Measurements from ENCODE around the gene SESN2. TPM values are rescaled to one million over a fixed set of nuclear protein-coding genes. Genes with fewer than 3 reads are reported as not detected.

SESN2 gene
- total and polyA plus RNA-seq, 2 donors (not counting 1 experiment from before 2014, with no cell fraction given) = 4.5 to 5.4 TPM

DNA sequence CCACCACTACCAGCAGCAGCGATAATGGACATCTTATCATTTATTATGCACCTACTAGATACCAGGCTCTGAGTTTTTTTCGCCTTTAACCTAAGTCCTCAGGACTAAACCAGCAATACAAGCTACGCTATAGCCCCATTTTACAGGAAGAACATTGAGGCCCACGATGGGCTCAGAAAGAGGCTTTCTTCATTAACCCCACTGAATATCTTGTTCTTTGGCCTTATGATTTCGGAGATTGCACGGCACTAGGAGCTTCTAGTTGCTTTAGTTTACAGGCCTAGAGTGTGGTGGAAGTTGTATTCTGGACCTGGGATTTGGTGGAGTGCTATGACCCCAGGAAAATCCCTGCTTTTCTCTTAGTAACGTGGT, 1.5 kb downstream of the SESN2 start:
- intact Hi-C loops (cut with micrococcal nuclease) = no loop called here
- Histone ChIP-seq H3K9ac (ENCODE audit: low read length) (peak overlapping the region; percentile 87), H3K4me1 (ENCODE audit: control insufficient read depth in 2 of 2, insufficient read depth in 2 of 2, low read length in 2 of 2) (peaks cover 22% of the 10 kb centered on the region in 2 donors), H3K4me3 (ENCODE audit: control extremely low read depth in 1 of 5, extremely low read depth in 1 of 5, insufficient read depth in 1 of 5, low read depth in 2 of 5, low read length in 4 of 5) (peak overlapping the region in 1 of 5 experiments; percentile 96), H4K20me1 (ENCODE audit: control insufficient read depth, insufficient read depth, low read length, poor library complexity, severe bottlenecking) (no peaks in the 10 kb centered on the region), H3K9me3 (ENCODE audit: control extremely low read depth in 1 of 3, control insufficient read depth in 2 of 3, insufficient read depth in 1 of 3, low read length in 2 of 3) (no peaks in the 10 kb centered on the region), H3K79me2 (ENCODE audit: control insufficient read depth, insufficient read depth, low read length) (peaks cover 41% of the 10 kb centered on the region), H3K36me3 (replicated peaks in 1 of 2; ENCODE audit: control extremely low read depth in 1 of 2, control insufficient read depth in 1 of 2, extremely low read depth in 1 of 2, insufficient read depth in 2 of 2, low read length in 1 of 2) (no peaks in the 10 kb centered on the region), H3K4me2 (replicated peaks; ENCODE audit: low read depth, low read length, poor library complexity, severe bottlenecking) (peak overlapping the region; percentile 100), H3K27me3 (replicated peaks in 1 of 4; ENCODE audit: control extremely low read depth in 1 of 4, control insufficient read depth in 3 of 4, insufficient read depth in 4 of 4, low read length in 3 of 4) (peaks cover 0 to 4% (median 1%) of the 10 kb centered on the region in 4 experiments), H3K27ac (ENCODE audit: low read length in 2 of 2) (no peak overlapping the region), H2AFZ (ENCODE audit: insufficient read depth, low read depth, low read length, poor library complexity, severe bottlenecking) (peak overlapping the region; percentile 91)
- Mint-ChIP-seq H3K4me3 (peak overlapping the region; percentile 71), H3K4me1 (peaks cover 19% of the 10 kb centered on the region), H3K9me3 (ENCODE audit: insufficient read depth) (no peaks in the 10 kb centered on the region), H3K27me3 (peaks cover 16% of the 10 kb centered on the region), H3K27ac (no peak overlapping the region)
- CTCF ChIA-PET = interaction anchor here (1.2 to 7.9 kb wide), 2 partner anchors 11 to 615 kb away, joined by 3 to 64 read pairs; no protein-coding TSS in a partner anchor
- TF ChIP-seq EZH2 (IDR thresholded peaks at IDR 0.05; ENCODE audit: borderline replicate concordance, insufficient read depth, low read depth, low read length, poor library complexity, severe bottlenecking) = no peak
- TF ChIP-seq, protein P1, sequence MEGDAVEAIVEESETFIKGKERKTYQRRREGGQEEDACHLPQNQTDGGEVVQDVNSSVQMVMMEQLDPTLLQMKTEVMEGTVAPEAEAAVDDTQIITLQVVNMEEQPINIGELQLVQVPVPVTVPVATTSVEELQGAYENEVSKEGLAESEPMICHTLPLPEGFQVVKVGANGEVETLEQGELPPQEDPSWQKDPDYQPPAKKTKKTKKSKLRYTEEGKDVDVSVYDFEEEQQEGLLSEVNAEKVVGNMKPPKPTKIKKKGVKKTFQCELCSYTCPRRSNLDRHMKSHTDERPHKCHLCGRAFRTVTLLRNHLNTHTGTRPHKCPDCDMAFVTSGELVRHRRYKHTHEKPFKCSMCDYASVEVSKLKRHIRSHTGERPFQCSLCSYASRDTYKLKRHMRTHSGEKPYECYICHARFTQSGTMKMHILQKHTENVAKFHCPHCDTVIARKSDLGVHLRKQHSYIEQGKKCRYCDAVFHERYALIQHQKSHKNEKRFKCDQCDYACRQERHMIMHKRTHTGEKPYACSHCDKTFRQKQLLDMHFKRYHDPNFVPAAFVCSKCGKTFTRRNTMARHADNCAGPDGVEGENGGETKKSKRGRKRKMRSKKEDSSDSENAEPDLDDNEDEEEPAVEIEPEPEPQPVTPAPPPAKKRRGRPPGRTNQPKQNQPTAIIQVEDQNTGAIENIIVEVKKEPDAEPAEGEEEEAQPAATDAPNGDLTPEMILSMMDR (IDR thresholded peaks at IDR 0.05) = no peak
- ATAC-seq (ENCODE audit: low read depth) = no peak
- POLR2A ChIA-PET = interaction anchor here (1.7 to 2.9 kb wide), 2 partner anchors 12 to 14 kb away, joined by 7 to 10 read pairs; no protein-coding TSS in a partner anchor
- WGBS (ENCODE audit: insufficient coverage) = 93% methylated on average over 6 of the region's 7 CpGs
- DNase-seq = no peak

DNA sequence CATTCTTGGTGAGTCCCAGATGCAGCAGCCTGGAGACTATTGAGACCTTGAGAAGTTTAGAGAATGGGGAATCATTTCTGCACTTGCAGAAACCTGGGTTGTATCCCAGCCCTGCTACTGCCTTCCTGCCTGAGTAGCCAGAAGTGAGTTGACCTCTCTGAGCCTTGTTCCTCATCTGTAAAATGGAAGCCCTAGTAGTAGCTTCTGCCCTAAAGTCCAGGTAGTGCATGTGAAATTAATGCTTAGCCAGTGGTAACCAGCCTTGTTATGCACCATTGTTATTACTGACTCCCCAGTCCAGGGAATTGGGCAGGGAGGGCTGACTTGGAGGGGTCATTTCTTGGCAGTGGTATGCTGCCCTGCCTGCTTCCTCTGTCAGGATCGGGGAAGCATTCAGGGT, 5.6 kb downstream of the SESN2 start:
- Histone ChIP-seq H4K20me1 (ENCODE audit: control insufficient read depth, insufficient read depth, low read length, poor library complexity, severe bottlenecking) (peaks cover 8% of the 10 kb centered on the region), H2AFZ (ENCODE audit: insufficient read depth, low read depth, low read length, poor library complexity, severe bottlenecking) (no peak overlapping the region), H3K4me3 (ENCODE audit: control extremely low read depth in 1 of 5, extremely low read depth in 1 of 5, insufficient read depth in 1 of 5, low read depth in 2 of 5, low read length in 4 of 5) (no peak overlapping the region), H3K9ac (ENCODE audit: low read length) (no peak overlapping the region), H3K27ac (ENCODE audit: low read length in 2 of 2) (no peak overlapping the region), H3K36me3 (replicated peaks in 1 of 2; ENCODE audit: control extremely low read depth in 1 of 2, control insufficient read depth in 1 of 2, extremely low read depth in 1 of 2, insufficient read depth in 2 of 2, low read length in 1 of 2) (no peaks in the 10 kb centered on the region), H3K4me1 (ENCODE audit: control insufficient read depth in 2 of 2, insufficient read depth in 2 of 2, low read length in 2 of 2) (peaks cover 14 to 15% of the 10 kb centered on the region in 2 donors), H3K4me2 (replicated peaks; ENCODE audit: low read depth, low read length, poor library complexity, severe bottlenecking) (no peak overlapping the region), H3K27me3 (replicated peaks in 1 of 4; ENCODE audit: control extremely low read depth in 1 of 4, control insufficient read depth in 3 of 4, insufficient read depth in 4 of 4, low read length in 3 of 4) (peaks cover 0 to 4% (median 1%) of the 10 kb centered on the region in 4 experiments), H3K79me2 (ENCODE audit: control insufficient read depth, insufficient read depth, low read length) (peaks cover 43% of the 10 kb centered on the region), H3K9me3 (ENCODE audit: control extremely low read depth in 1 of 3, control insufficient read depth in 2 of 3, insufficient read depth in 1 of 3, low read length in 2 of 3) (no peaks in the 10 kb centered on the region)
- POLR2A ChIA-PET = no interaction called here
- TF ChIP-seq, protein P1 (IDR thresholded peaks at IDR 0.05) = no peak
- no peak for TF ChIP-seq EZH2 (IDR thresholded peaks at IDR 0.05; ENCODE audit: borderline replicate concordance, insufficient read depth, low read depth, low read length, poor library complexity, severe bottlenecking)
- peaks cover 10% of the 10 kb centered on the region for H3K4me1 Mint-ChIP-seq
- DNase-seq (no peak), ATAC-seq (ENCODE audit: low read depth) (no peak)
- CTCF ChIA-PET = interaction anchor here (1.3 to 7.9 kb wide), 2 partner anchors 15 to 95 kb away, joined by 3 to 64 read pairs; no protein-coding TSS in a partner anchor
- 89% methylated on average over 1 of the region's 1 CpG for WGBS (ENCODE audit: insufficient coverage)
- no peaks in the 10 kb centered on the region for H3K9me3 Mint-ChIP-seq (ENCODE audit: insufficient read depth)
- intact Hi-C loops (cut with micrococcal nuclease) = no loop called here
- H3K27me3 Mint-ChIP-seq = peaks cover 7% of the 10 kb centered on the region
- no peak overlapping the region for H3K4me3 Mint-ChIP-seq
- H3K27ac Mint-ChIP-seq = no peak overlapping the region
